WTC11 (cell line): ENCODE measurements around the gene LYAR. TPM values are rescaled to one million over a fixed set of nuclear protein-coding genes. Genes with fewer than 3 reads are reported as not detected.

Experiments
- AFF4 ChIP-seq: sonication (generic); formaldehyde crosslinking; IDR thresholded peaks from 2 replicates; pipeline ENCODE4 v1.8.1; 2023; ENCODE audit warnings: mild to moderate bottlenecking, missing genetic modification reagents, borderline replicate concordance
- ATF3 ChIP-seq: sonication (generic); formaldehyde crosslinking; conservative IDR thresholded peaks from 2 replicates; pipeline ENCODE4 v1.8.1; 2022; ENCODE audit warnings: mild to moderate bottlenecking, missing genetic modification reagents
- ATF6 ChIP-seq: sonication (generic); formaldehyde crosslinking; IDR thresholded peaks from 2 replicates; pipeline ENCODE4 v1.8.1; 2023; ENCODE audit warnings: mild to moderate bottlenecking, missing genetic modification reagents
- CBFB ChIP-seq: sonication (generic); formaldehyde crosslinking; IDR thresholded peaks from 2 replicates; pipeline ENCODE4 v1.8.1; 2022; ENCODE audit warnings: mild to moderate bottlenecking, low read depth, missing genetic modification reagents
- E2F4 ChIP-seq: sonication (generic); formaldehyde crosslinking; IDR thresholded peaks from 2 replicates; pipeline ENCODE4 v1.8.1; 2022; ENCODE audit warnings: low read depth, mild to moderate bottlenecking, moderate library complexity, missing genetic modification reagents, borderline replicate concordance
- ELF4 ChIP-seq: sonication (generic); formaldehyde crosslinking; IDR thresholded peaks from 2 replicates; pipeline ENCODE4 v1.8.1; 2022; ENCODE audit warnings: low read depth, mild to moderate bottlenecking, moderate library complexity, missing genetic modification reagents
- EMX1 ChIP-seq: fragments of 250-450 bp; sonication (Bioruptor Pico); IDR thresholded peaks from 2 replicates; pipeline ENCODE4 v1.8.0; 2021; ENCODE audit warnings: mild to moderate bottlenecking
- ERG ChIP-seq: fragments of 250-450 bp; sonication (Bioruptor Pico); IDR thresholded peaks from 2 replicates; pipeline ENCODE4 v1.8.0; 2021; ENCODE audit warnings: mild to moderate bottlenecking
- FOXK1 ChIP-seq: sonication (generic); formaldehyde crosslinking; IDR thresholded peaks from 2 replicates; pipeline ENCODE4 v1.8.0; 2022; ENCODE audit warnings: mild to moderate bottlenecking, moderate library complexity, missing genetic modification reagents
- GABPB1 ChIP-seq: sonication (generic); formaldehyde crosslinking; IDR thresholded peaks from 2 replicates; pipeline ENCODE4 v1.8.1; 2023; ENCODE audit warnings: mild to moderate bottlenecking, missing genetic modification reagents
- IRF1 ChIP-seq: sonication (generic); formaldehyde crosslinking; IDR thresholded peaks from 2 replicates; pipeline ENCODE4 v1.8.0; 2023; ENCODE audit warnings: missing genetic modification reagents
- MAX ChIP-seq: sonication (generic); formaldehyde crosslinking; IDR thresholded peaks from 2 replicates; pipeline ENCODE4 v1.8.0; 2022; ENCODE audit warnings: mild to moderate bottlenecking, missing genetic modification reagents
- MYBL2 ChIP-seq: sonication (generic); formaldehyde crosslinking; IDR thresholded peaks from 2 replicates; pipeline ENCODE4 v1.8.1; 2023; ENCODE audit warnings: mild to moderate bottlenecking, moderate library complexity, missing genetic modification reagents
- NR1H2 ChIP-seq: sonication (generic); formaldehyde crosslinking; IDR thresholded peaks from 2 replicates; pipeline ENCODE4 v1.9.0; 2021; ENCODE audit warnings: mild to moderate bottlenecking, moderate library complexity, missing genetic modification reagents
- NR2C2 ChIP-seq: sonication (generic); formaldehyde crosslinking; IDR thresholded peaks from 2 replicates; pipeline ENCODE4 v1.8.0; 2022; ENCODE audit warnings: mild to moderate bottlenecking, missing genetic modification reagents
- PRRX2 ChIP-seq: fragments of 250-450 bp; sonication (Bioruptor Pico); IDR thresholded peaks from 2 replicates; pipeline ENCODE4 v1.8.0; 2021; ENCODE audit warnings: mild to moderate bottlenecking
- RORB ChIP-seq: fragments of 250-450 bp; sonication (Bioruptor Pico); IDR thresholded peaks from 2 replicates; pipeline ENCODE4 v1.9.0; 2021; ENCODE audit warnings: mild to moderate bottlenecking
- SMAD4 ChIP-seq: sonication (generic); formaldehyde crosslinking; IDR thresholded peaks from 2 replicates; pipeline ENCODE4 v1.8.0; 2022; ENCODE audit warnings: mild to moderate bottlenecking, missing genetic modification reagents
- SOX15 ChIP-seq: fragments of 250-450 bp; sonication (Bioruptor Pico); IDR thresholded peaks from 2 replicates; pipeline ENCODE4 v1.9.0; 2021; ENCODE audit warnings: mild to moderate bottlenecking
- TCF7 ChIP-seq: sonication (generic); formaldehyde crosslinking; IDR thresholded peaks from 2 replicates; pipeline ENCODE4 v1.8.0; 2022; ENCODE audit warnings: mild to moderate bottlenecking, low read depth, missing genetic modification reagents, moderate library complexity
- TEAD1 ChIP-seq: sonication (generic); formaldehyde crosslinking; IDR thresholded peaks from 2 replicates; pipeline ENCODE4 v1.8.0; 2022; ENCODE audit warnings: mild to moderate bottlenecking, missing genetic modification reagents
- TP53 ChIP-seq: sonication (generic); formaldehyde crosslinking; IDR thresholded peaks from 2 replicates; pipeline ENCODE4 v1.8.1; 2023; ENCODE audit warnings: mild to moderate bottlenecking, missing genetic modification reagents
- USF1 ChIP-seq: sonication (generic); formaldehyde crosslinking; IDR thresholded peaks from 2 replicates; pipeline ENCODE4 v1.8.0; 2022; ENCODE audit warnings: mild to moderate bottlenecking, missing genetic modification reagents
- ZNF121 ChIP-seq: sonication (generic); formaldehyde crosslinking; IDR thresholded peaks from 2 replicates; pipeline ENCODE4 v1.8.0; 2023; ENCODE audit warnings: missing genetic modification reagents
- ZNF138 ChIP-seq: sonication (generic); formaldehyde crosslinking; conservative IDR thresholded peaks from 2 replicates; pipeline ENCODE4 v1.8.1; 2022; ENCODE audit warnings: mild to moderate bottlenecking, moderate library complexity, missing genetic modification reagents
- ZNF263 ChIP-seq: sonication (generic); formaldehyde crosslinking; IDR thresholded peaks from 2 replicates; pipeline ENCODE4 v1.8.1; 2022; ENCODE audit warnings: low read depth, mild to moderate bottlenecking, moderate library complexity, missing genetic modification reagents
- ZNF671 ChIP-seq: fragments of 250-450 bp; sonication (Bioruptor Pico); IDR thresholded peaks from 2 replicates; pipeline ENCODE4 v1.8.0; 2021; ENCODE audit warnings: mild to moderate bottlenecking
- ZSCAN18 ChIP-seq: fragments of 250-450 bp; sonication (Bioruptor Pico); IDR thresholded peaks from 2 replicates; pipeline ENCODE4 v2.1.2; 2022; ENCODE audit warnings: mild to moderate bottlenecking, moderate library complexity
- total RNA-seq: library from RNA; stranded (reverse); gene quantifications from 3 replicates; pipeline ENCODE4 v1.2.3, GENCODE V29; 2021

The LYAR gene
- total RNA-seq, 1 experiment from 2014 or later = 36.8 TPM

GRCh38 chr4:4289941-4290850, at the start of gene LYAR, which contains the start of gene ZBTB49 (continued):
- TF ChIP-seq USF1 (CRISPR knock-in tag) (peak; percentile 74; the same call in 1 of the 2 replicates), ZNF138 (CRISPR knock-in tag) (no peak), E2F4 (CRISPR knock-in tag) (0 out of 2 replicates have a peak, but pooled peaks have one; percentile 50), ERG (CRISPR knock-in tag) (no peak), NR2C2 (CRISPR knock-in tag) (no peak), CBFB (CRISPR knock-in tag) (0 out of 2 replicates have a peak, but pooled peaks have one; percentile 55), RORB (no peak), ATF3 (CRISPR knock-in tag) (no peak), ELF4 (CRISPR knock-in tag) (no peak), ZNF121 (no peak), ZSCAN18 (CRISPR knock-in tag) (no peak), SOX15 (no peak), MAX (CRISPR knock-in tag) (peak; percentile 98), GABPB1 (CRISPR knock-in tag) (peak; percentile 73), ATF6 (CRISPR knock-in tag) (0 out of 2 replicates have a peak, but pooled peaks have one; percentile 32), EMX1 (no peak), NR1H2 (no peak), SMAD4 (CRISPR knock-in tag) (no peak), PRRX2 (CRISPR knock-in tag) (no peak), ZNF263 (no peak), TEAD1 (CRISPR knock-in tag) (peak; percentile 87), TCF7 (CRISPR knock-in tag) (no peak), TP53 (CRISPR knock-in tag) (no peak), IRF1 (CRISPR knock-in tag) (peak; percentile 78; the same call in 1 of the 2 replicates), ZNF671 (no peak), AFF4 (CRISPR knock-in tag) (no peak), FOXK1 (peak; percentile 97), MYBL2 (CRISPR knock-in tag) (0 out of 2 replicates have a peak, but pooled peaks have one; percentile 17)
